Liver (tissue), 9 donors: Measurements from ENCODE around the gene ABT1. TPM values are rescaled to one million over a fixed set of nuclear protein-coding genes. Genes with fewer than 3 reads are reported as not detected.

ENCODE experiments used
- DNase-seq: peaks from one replicate; pipeline ENCODE4 v3.0.0-alpha.2; 2017; ENCODE audit warnings: low spot score
- H3K27ac ChIP-seq, 2 donors: one replicate each; pipeline ENCODE4 v1.7.0; 2013; ENCODE audit warnings: inconsistent platforms in 2 of 2, low read length in 2 of 2, control low read depth in 1 of 2, low read depth in 1 of 2, mild to moderate bottlenecking in 1 of 2
- H3K27me3 ChIP-seq, 4 donors: one replicate each; pipeline versions ENCODE4 v1.6.1 to v1.7.0; 2013; ENCODE audit warnings: low read length in 3 of 4, inconsistent platforms in 1 of 4, mild to moderate bottlenecking in 1 of 4, moderate library complexity in 1 of 4; ENCODE audit not compliant: control insufficient read depth in 4 of 4, insufficient read depth in 4 of 4
- H3K36me3 ChIP-seq, 4 donors: one replicate each; pipeline versions ENCODE4 v1.6.1 to v1.7.0; 2013; ENCODE audit warnings: low read length in 3 of 4, mild to moderate bottlenecking in 3 of 4, low read depth in 1 of 4, moderate library complexity in 1 of 4; ENCODE audit not compliant: control insufficient read depth in 4 of 4, insufficient read depth in 3 of 4
- H3K4me1 ChIP-seq, 4 donors: one replicate each; pipeline versions ENCODE4 v1.6.1 to v1.7.0; 2013; ENCODE audit warnings: low read length in 3 of 4, mild to moderate bottlenecking in 3 of 4, moderate library complexity in 1 of 4; ENCODE audit not compliant: control insufficient read depth in 4 of 4, insufficient read depth in 4 of 4
- H3K4me3 ChIP-seq, 3 donors: one replicate each; pipeline versions ENCODE4 v1.6.1 to v1.7.0; 2013; ENCODE audit warnings: low read length in 3 of 3, control low read depth in 1 of 3, low read depth in 1 of 3, mild to moderate bottlenecking in 1 of 3
- H3K9ac ChIP-seq, 2 donors: one replicate each; pipeline ENCODE4 v1.7.0; 2013; ENCODE audit warnings: low read length in 2 of 2, mild to moderate bottlenecking in 2 of 2, moderate library complexity in 2 of 2, control low read depth in 1 of 2, low read depth in 1 of 2
- H3K9me3 ChIP-seq, 4 donors: one replicate each; pipeline versions ENCODE4 v1.6.1 to v1.7.0; 2013; ENCODE audit warnings: low read length in 3 of 4; ENCODE audit not compliant: control insufficient read depth in 4 of 4
- ATF3 ChIP-seq: IDR thresholded peaks from 2 replicates; pipeline ENCODE4 v1.6.1; 2016; ENCODE audit warnings: antibody characterized with exemption
- CTCF ChIP-seq: fragments of 150-350 bp; IDR thresholded peaks from 2 replicates; pipeline ENCODE4 v1.5.1; 2017; ENCODE audit warnings: improper control_type of control experiment, low read depth, low read length; ENCODE audit not compliant: missing input control
- EGR1 ChIP-seq, 2 donors: IDR thresholded peaks; 2 replicates each; pipeline ENCODE4 v1.6.1; 2016 to 2018; ENCODE audit warnings: antibody characterized with exemption in 2 of 2, low read depth in 2 of 2
- FOXA1 ChIP-seq: IDR thresholded peaks from 2 replicates; pipeline ENCODE4 v1.6.1; 2016; ENCODE audit warnings: antibody characterized with exemption
- FOXA2 ChIP-seq: IDR thresholded peaks from 2 replicates; pipeline ENCODE4 v1.6.1; 2016; ENCODE audit warnings: antibody characterized with exemption
- GABPA ChIP-seq, 2 donors: IDR thresholded peaks in 1 of 2; conservative IDR thresholded peaks in 1 of 2; 2 replicates each; pipeline ENCODE4 v1.6.1; 2016; ENCODE audit warnings: antibody characterized with exemption in 2 of 2, mild to moderate bottlenecking in 1 of 2, moderate library complexity in 1 of 2
- HNF4A ChIP-seq, 2 donors: conservative IDR thresholded peaks; 2 replicates each; pipeline ENCODE4 v1.6.1; 2016; ENCODE audit warnings: antibody characterized with exemption in 2 of 2, mild to moderate bottlenecking in 2 of 2
- JUND ChIP-seq, 2 donors: IDR thresholded peaks; 2 replicates each; pipeline ENCODE4 v1.6.1; 2016; ENCODE audit warnings: antibody characterized with exemption in 2 of 2
- MAX ChIP-seq: IDR thresholded peaks from 2 replicates; pipeline ENCODE4 v1.6.1; 2016; ENCODE audit warnings: antibody characterized with exemption
- NR2F2 ChIP-seq: IDR thresholded peaks from 2 replicates; pipeline ENCODE4 v1.6.1; 2016; ENCODE audit warnings: antibody characterized with exemption
- RAD21 ChIP-seq, 2 donors: IDR thresholded peaks; 2 replicates each; pipeline ENCODE4 v1.6.1; 2016; ENCODE audit warnings: antibody characterized with exemption in 2 of 2, mild to moderate bottlenecking in 2 of 2
- REST ChIP-seq: IDR thresholded peaks from 2 replicates; pipeline ENCODE4 v1.6.1; 2016; ENCODE audit warnings: antibody characterized with exemption, mild to moderate bottlenecking
- RXRA ChIP-seq, 2 donors: IDR thresholded peaks; 2 replicates each; pipeline ENCODE4 v1.6.1; 2017 to 2018; ENCODE audit warnings: antibody characterized with exemption in 2 of 2, mild to moderate bottlenecking in 1 of 2
- SP1 ChIP-seq: IDR thresholded peaks from 2 replicates; pipeline ENCODE4 v1.6.1; 2018; ENCODE audit warnings: antibody characterized with exemption, mild to moderate bottlenecking
- TAF1 ChIP-seq: conservative IDR thresholded peaks from 2 replicates; pipeline ENCODE4 v1.6.1; 2016; ENCODE audit warnings: antibody characterized with exemption, mild to moderate bottlenecking
- YY1 ChIP-seq: IDR thresholded peaks from 2 replicates; pipeline ENCODE4 v1.6.1; 2016; ENCODE audit warnings: antibody characterized with exemption, mild to moderate bottlenecking
- WGBS: extraction: QIAGEN DNeasy Blood & Tissue Kit; methylation state at CpG from one replicate; pipeline ENCODE4 v1.1.7; 2013; 5-methylcytosine and 5-hydroxymethylcytosine counted together
- polyA plus RNA-seq, 2 donors: library from polyadenylated mRNA; stranded (reverse) in 1 of 2; unstranded in 1 of 2; fragments of 200-250 nt in 1 of 2; fragments of >200 nt in 1 of 2; fragmentation: Nextera tagmentation in 1 of 2; extraction: Ambion mirVana in 1 of 2; gene quantifications; one replicate each; pipeline versions ENCODE4 v1.2.1 to v1.2.3, GENCODE V29; 2013 to 2015
- total RNA-seq, 2 donors: library from RNA; depleted of rRNA; stranded (reverse); fragments of >200 nt; gene quantifications; one replicate each; pipeline ENCODE4 v1.2.3, GENCODE V29; 2014
- donor health status: healthy.
- donor health status: healthy.
- donor health status: healthy.
- donor health status: healthy.
- donor health status: healthy.

ABT1 gene
- total and polyA plus RNA-seq, 4 donors: 8.3 to 13.0 (median 10.0) TPM

DNA sequence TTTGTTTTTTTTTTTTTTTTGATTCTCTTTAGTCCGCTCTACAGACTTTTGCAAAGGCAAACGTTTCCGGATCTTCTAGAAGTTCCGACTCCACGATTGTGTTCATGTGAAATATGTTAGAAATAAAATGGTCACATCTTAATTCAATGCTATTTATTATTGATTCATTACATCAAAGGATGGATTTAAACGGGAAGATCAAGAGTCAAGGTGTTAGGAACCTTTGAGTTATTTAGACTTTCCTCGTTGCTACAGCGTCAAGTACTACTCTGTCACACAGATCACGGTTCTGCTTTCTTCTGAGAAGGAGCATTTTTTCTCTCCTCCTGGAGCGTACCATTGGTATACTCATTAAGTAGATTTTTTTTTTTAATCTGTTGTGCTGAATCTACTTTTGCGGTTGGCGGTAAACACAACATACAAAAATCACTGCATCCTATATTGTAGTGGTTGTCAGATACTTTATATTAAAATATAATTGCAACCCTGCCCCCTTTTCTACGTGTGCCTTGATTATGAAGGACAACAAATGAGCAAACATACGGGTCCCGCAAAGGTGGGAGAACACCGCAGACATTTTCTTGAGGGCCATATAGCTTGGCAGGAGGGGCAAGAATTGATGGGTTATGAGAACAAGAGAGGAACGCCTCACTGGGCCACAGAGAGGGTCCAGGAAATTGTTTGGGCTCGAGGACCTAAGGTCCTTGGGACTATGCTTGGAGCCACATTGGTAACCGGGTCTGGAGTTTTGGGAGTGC, 41.1 kb upstream of the ABT1 start:
- Histone ChIP-seq H3K27ac (no peak overlapping the region), H3K4me3 (no peak overlapping the region), H3K36me3 (no peaks in the 10 kb centered on the region), H3K27me3 (no peaks in the 10 kb centered on the region), H3K9me3 (no peaks in the 10 kb centered on the region), H3K4me1 (peaks cover 0 to 21% (median 17%) of the 10 kb centered on the region in 4 donors), H3K9ac (no peak overlapping the region)
- WGBS: 49% methylated on average over 19 of the region's 19 CpGs
- DNase-seq: no peak
- no peak for TF ChIP-seq CTCF
- no peak for TF ChIP-seq FOXA2
- TF ChIP-seq JUND (IDR thresholded peaks at IDR 0.05): no peak
- TF ChIP-seq REST: no peak
- TF ChIP-seq ATF3: no peak
- TF ChIP-seq TAF1: no peak
- no peak for TF ChIP-seq HNF4A (conservative IDR thresholded peaks at IDR 0.05)

DNA sequence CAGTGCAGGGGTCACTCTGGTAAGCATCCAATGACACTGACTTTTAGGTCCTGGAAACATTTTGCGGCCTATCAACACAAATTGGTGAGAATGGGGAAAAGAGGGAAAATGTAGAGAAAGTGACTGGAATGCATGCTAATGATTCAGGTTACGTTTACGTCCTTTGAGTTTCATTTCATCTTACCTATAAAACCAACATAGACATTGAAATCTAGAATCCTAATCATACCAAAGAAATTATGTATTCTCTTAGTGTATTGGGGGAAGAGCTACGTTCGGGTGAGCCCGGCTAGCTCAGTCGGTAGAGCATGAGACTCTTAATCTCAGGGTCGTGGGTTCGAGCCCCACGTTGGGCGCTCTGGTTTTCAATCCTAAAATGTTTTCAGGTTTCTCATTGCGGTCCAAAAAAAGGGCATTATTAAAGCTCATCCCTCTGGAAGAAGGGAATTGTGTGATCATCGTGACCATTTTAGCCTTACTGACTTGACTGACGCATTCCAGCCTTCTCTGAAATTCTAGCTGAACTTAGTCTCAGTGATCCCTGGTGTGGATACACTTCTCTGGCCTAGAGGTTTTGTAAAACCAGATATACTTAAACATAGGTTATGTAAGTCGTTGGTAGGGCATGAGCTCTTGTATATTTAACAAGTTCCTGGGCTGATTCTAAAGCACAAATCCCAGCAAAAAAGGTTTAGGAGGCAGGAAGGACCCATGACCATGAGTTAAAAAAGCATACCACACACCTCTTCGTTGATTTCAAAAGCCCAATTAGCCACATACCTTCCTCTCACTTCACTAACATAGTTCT, 40.3 kb upstream of the ABT1 start:
- Histone ChIP-seq H3K4me3 (no peak overlapping the region), H3K27ac (no peak overlapping the region), H3K9ac (no peak overlapping the region), H3K4me1 (peaks cover 0 to 21% (median 17%) of the 10 kb centered on the region in 4 donors), H3K36me3 (no peaks in the 10 kb centered on the region), H3K9me3 (no peaks in the 10 kb centered on the region), H3K27me3 (no peaks in the 10 kb centered on the region)
- 38% methylated on average over 16 of the region's 16 CpGs for WGBS
- peak; percentile 69 for DNase-seq
- TF ChIP-seq CTCF (no peak), REST (no peak), TAF1 (no peak), FOXA2 (no peak), SP1 (no peak), NR2F2 (no peak), FOXA1 (no peak), GABPA (IDR thresholded peaks at IDR 0.05 in 1 of 2, conservative IDR thresholded peaks at IDR 0.05 in 1 of 2) (no peak), RAD21 (IDR thresholded peaks at IDR 0.05) (no peak), EGR1 (IDR thresholded peaks at IDR 0.05; ENCODE audit: low read depth in 2 of 2) (no peak), RXRA (IDR thresholded peaks at IDR 0.05) (peak in 1 of 2 donors; percentile 16), ATF3 (peak; percentile 95), HNF4A (conservative IDR thresholded peaks at IDR 0.05) (peak in 1 of 2 donors; percentile 12), MAX (no peak), YY1 (peak; percentile 40), JUND (IDR thresholded peaks at IDR 0.05) (no peak)
